Activated CD8-positive, alpha-beta memory T cell treated with anti-CD3 and anti-CD28 coated beads, Interleukin-2, amount 50 U/mL, for 1 hour (primary cell): ENCODE data around the gene SLC35C1.
"Not testable (repeated sequence)": the region's sequence is repeated elsewhere in the genome, so short reads cannot be mapped to it uniquely, and the experiment has no call there.

Source experiments
- DNase-seq: peaks from one replicate; pipeline ENCODE4 v3.0.0-alpha.2; 2020; ENCODE audit errors: extremely low read depth

Gene SLC35C1

DNA sequence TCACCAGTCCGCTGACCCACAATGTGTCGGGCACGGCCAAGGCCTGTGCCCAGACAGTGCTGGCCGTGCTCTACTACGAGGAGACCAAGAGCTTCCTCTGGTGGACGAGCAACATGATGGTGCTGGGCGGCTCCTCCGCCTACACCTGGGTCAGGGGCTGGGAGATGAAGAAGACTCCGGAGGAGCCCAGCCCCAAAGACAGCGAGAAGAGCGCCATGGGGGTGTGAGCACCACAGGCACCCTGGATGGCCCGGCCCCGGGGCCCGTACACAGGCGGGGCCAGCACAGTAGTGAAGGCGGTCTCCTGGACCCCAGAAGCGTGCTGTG, 6.1 kb downstream of the SLC35C1 start:
- no peak for DNase-seq

DNA sequence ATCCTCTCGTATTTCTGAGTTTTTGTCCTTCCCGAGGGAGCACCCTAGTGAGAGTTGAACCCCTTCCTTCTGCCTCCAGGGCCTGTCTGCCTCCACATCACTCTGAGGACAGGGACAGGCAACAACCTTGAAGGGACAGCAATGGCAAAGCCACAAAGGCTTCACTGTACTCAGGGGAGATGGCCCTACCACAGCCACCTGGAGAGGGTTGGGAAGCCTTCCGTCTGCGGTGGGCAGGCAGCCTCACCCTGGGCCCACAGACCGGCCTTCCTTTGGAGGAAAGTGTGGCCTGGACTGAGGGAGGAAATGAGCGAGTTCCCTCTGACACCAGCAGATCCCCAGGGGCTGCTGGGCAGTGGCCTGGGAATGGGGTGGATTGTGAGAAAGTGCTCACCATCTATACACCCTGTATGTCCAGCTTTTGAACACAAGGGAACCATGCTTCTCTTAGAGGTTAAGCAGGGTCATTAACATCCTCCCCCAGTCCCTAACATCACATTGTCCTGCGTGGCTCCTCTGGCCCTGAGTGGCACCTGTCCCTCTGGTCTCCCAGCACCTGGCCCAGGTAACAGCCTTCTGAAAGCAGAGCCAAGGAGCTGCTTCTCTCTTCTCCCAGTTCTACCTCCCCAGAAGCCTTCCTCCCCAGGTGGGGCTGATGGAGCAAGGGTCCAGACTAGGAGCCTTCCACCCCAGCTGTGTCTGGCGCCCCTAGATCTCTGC, 6.8 kb downstream of the SLC35C1 start:
- no peak for DNase-seq

GRCh38 chr11:45812581-45813548, 7.9 kb downstream of the SLC35C1 start:
- DNase-seq, result no peak

DNA sequence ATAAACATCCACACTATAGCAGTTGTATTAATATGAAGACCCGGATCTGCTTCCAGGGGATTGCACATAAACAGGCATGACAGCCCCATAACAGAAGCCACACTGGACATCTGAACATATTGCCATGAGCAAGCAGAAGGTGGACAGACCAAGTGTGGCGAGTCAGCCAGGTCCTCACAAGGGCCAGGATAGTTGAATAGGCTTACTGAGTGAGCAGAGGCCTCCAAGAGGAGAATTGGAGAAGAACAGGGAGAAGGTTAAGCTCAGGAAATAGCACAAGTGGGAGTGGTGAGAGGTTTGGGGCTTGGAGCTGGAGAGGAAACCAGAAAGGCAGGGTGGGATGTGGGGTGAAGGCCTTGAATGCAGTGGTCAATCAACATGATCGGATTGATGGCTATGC, 10.8 kb downstream of the SLC35C1 start:
- no peak for DNase-seq

DNA sequence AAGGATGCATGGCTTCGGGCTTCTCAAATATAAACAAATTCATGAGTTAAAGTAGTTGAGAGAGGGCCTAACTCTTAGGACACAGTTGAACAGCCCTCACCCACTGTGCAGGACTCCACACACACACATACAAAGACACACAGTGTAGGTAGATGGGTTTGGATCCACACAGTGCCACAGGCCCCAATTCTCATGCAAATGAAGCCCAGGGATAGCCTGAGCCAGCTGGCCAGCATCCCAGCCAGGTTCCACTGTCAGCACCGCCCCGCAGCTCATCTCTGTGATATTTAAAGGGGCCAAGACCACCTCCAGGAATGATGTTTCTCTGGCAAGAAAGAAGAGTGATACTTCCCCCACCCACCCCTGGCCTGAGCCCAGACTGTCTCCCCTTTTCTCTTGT, 11.7 kb downstream of the SLC35C1 start:
- DNase-seq, result no peak

- no peak for DNase-seq
Observed at GRCh38 chr11:45817191-45817590, 12.2 kb downstream of the SLC35C1 start.

DNA sequence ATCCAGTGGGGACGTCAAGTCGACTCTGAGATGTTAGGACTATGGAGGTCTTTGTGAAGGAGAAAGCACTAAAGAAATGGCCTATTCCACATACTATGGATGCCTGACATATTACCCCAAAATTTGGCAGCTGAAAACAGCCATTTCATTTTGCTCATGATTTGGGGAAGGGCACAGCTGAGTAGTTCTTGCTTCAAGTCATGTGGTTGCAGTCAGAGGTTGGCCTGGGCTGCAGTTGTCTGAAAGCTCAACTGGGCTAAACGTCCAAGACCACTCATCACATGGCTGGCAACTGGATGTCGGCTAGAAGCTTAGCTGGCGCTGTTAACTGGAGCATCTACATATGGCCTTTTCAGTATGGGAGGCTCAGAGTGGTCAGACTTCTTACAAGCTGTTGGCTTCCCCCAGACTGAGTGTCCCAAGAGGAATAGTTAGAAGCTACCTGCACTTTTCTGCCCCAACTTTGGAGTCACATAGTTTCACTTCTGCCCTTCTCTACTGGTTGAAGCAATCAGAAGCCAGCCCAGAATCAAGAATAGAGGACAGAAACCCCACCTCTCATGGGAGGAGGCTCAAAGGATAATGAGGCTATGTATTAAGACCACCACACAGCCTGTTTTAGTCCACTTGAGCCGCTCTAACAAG, 14.1 kb downstream of the SLC35C1 start:
- no peak for DNase-seq

GRCh38 chr11:45820211-45820857, 15.4 kb downstream of the SLC35C1 start:
- DNase-seq, result no peak

DNA sequence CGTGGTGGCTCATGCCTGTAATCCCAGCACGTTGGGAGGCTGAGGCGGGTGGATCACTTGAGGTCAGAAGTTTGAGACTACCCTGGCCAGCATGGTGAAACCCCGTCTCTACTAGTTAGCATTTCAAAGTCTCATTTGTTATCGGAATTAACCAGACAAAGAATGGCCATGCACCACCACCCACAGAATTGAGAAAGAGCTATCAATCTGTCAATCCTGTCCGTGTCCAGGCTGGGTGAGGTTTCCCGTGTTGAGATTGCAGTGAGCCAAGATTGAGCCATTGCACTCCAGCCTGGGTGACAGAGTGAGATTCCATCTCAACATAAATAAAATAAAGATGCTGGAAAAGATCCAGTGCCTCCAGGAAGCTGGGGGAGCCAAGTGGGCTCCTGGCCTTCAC, 21.5 kb downstream of the SLC35C1 start:
- not testable (repeated sequence) for DNase-seq

DNA sequence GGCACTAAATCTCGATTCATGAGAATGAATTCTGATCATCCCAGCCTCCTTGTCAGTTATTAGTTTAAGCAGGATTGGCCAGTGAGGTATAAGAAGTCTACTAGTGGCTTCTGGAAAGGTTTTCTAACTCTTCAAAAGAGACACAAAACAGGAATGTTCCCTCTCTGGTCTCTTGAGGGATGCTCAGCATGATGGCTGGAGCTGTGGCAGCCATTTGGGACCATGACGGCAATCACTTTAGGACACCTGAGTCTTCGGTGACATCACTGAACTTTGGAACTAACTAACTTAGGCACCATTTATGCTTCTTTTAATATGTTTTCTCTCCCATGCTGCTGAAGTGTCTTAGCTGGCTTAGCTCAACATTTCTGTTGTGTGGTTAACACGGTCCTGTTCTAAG, 22.2 kb downstream of the SLC35C1 start:
- no peak for DNase-seq

- no peak for DNase-seq
Observed at GRCh38 chr11:45828996-45829395, 24.0 kb downstream of the SLC35C1 start.

DNA sequence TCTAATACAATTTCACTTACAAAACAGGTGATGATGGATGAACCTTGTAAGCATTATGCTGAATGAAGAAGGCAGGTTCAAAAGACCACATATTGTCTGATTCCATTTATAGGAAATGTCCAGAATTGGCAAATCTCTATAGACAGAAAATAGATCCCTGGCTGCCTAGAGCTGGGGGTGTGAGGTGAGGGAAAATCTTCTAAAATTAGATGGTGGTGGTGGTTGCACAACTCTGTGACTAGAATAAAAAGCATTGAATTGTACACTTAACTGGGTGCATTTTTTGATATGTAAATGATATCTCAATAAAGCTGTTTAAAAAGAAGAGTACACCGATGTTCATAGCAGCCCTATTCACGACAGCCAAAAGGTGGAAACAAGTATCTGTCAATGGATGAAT, 25.6 kb downstream of the SLC35C1 start:
- DNase-seq, result no peak

- no peak for DNase-seq
Observed at GRCh38 chr11:45832811-45833441, 28.0 kb downstream of the SLC35C1 start.

DNA sequence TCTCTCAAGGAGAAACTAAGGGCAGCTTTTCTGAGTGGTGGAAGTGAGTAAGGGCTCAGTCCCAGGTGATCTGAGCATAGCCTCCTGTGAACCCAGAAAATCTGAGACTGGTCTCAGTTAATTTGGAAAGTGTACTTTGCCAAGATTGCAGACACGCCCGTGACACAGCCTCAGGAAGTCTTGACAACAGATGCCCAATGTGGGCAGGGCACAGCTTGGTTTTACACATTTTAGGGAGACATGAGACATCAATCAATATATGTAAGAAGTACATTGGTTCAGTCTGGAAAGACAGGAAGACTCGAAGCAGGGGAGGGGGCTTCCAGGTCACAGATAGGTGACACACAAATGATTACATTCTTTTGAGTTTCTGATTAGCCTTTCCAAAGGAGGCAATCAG, 28.8 kb downstream of the SLC35C1 start:
- DNase-seq, result no peak

DNA sequence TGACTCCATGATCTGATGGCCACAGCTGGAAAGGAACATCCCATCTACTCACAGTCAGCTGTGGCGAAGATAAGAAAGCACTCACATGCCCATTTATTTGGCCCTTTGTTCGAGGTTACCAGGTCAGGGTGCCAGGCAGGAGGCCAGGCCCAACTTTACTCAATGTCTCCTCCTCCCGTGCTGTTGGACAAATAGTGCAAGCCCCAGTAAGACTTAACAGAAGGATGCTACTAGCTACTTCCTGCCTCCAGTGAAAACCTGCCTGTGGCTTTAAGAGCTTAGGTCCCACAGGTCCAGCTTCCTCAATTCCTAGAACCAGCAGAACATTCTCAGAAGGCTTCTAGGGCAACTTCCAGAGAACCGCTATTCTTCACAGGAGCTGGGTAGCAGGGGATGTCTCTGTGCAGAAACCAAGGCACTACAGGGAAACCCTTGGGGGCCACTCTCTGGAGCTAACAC, 29.4 kb downstream of the SLC35C1 start:
- no peak for DNase-seq

DNA sequence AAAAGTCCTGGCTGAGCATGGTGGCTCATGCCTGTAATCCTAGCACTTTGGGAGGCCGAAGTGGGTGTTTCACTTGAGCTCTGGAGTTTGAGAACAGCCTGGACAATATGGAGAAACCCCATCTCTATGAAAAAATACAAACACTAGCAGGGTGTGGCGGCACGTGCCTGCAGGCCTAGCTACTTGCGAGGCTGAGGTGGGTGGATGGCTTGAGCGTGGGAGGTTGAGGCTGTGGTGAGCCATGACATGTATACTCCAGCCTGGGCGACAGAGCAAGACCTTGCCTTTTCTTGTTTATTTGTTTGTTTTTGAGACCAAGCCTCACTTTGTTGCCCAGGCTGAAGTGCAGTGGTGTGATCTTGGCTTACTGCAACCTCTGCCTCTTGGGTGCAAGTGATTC, 34.3 kb downstream of the SLC35C1 start:
- no peak for DNase-seq

GRCh38 chr11:45840251-45840650, 35.3 kb downstream of the SLC35C1 start:
- DNase-seq, result not testable (repeated sequence)

DNA sequence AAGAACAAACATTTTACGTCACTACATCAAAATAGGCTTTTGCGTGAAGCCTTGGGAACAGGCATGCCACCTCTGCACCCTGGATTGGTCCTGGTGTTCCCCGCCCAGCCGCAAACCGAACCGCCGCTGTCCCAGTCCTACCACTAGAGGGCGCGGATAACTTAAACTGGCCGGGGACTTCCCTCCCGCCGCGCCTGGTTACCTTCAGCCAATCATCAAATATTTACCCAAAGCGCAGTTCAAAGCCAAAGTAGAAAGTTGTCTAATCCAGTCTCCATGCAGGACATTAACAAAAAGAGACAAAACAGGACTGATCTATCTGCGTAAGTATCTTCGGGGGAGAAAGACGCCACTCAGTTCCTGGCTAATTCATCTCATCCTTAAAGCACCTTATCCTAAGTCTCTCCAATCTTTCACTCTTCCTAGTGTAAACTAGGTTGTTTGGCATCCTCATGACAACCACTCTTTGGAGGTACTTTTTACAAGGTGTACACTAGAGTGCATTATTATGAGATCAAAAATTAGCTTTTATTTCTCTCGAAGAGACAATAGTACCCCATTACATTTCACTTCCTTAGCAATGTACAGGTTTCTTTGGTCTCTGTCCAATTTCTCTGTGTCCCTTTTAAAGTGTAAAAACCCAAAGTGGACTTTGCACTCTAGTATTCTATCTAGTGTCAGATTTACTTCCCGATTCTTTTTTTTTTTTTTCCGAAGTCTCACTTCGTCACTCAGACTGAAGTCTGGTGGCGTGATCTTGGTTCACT, 38.4 kb downstream of the SLC35C1 start:
- DNase-seq, result peak; percentile 85

GRCh38 chr11:45844822-45845578, 40.1 kb downstream of the SLC35C1 start:
- no peak for DNase-seq

- DNase-seq, result no peak
Observed at GRCh38 chr11:45846174-45846675, 41.3 kb downstream of the SLC35C1 start.
